Spinal cord (tissue), 10 donors: Measurements from ENCODE around the gene TEX19. TPM values are rescaled to one million over a fixed set of nuclear protein-coding genes. Genes with fewer than 3 reads are reported as not detected.

Source experiments
- DNase-seq, 6 donors: peaks; one replicate each; pipeline versions ENCODE4 v3.0.0 to v3.0.0-alpha.2; 2013 to 2015; ENCODE audit warnings: low spot score in 6 of 6, low read depth in 4 of 6
- H3K27ac ChIP-seq: one replicate; pipeline ENCODE4 v1.5.1; 2013; ENCODE audit warnings: low read depth, low read length, control low read depth
- H3K27me3 ChIP-seq: one replicate; pipeline ENCODE4 v1.6.1; 2013; ENCODE audit warnings: low read length; ENCODE audit not compliant: control insufficient read depth, insufficient read depth
- H3K36me3 ChIP-seq: one replicate; pipeline ENCODE4 v1.6.1; 2013; ENCODE audit warnings: low read length; ENCODE audit not compliant: control insufficient read depth, insufficient read depth
- H3K4me1 ChIP-seq: one replicate; pipeline ENCODE4 v1.6.1; 2013; ENCODE audit warnings: low read length; ENCODE audit not compliant: control insufficient read depth, insufficient read depth
- H3K4me3 ChIP-seq: one replicate; pipeline ENCODE4 v1.5.1; 2013; ENCODE audit warnings: low read depth, low read length, control low read depth
- H3K9me3 ChIP-seq: one replicate; pipeline ENCODE4 v1.6.1; 2013; ENCODE audit warnings: low read length; ENCODE audit not compliant: control insufficient read depth, insufficient read depth
- WGBS: methylation state at CpG from one replicate; pipeline ENCODE4 v1.1.5; 2013; ENCODE audit warnings: missing lambda C conversion rate; ENCODE audit not compliant: insufficient coverage; 5-methylcytosine and 5-hydroxymethylcytosine counted together
- polyA plus RNA-seq, 2 donors: library from polyadenylated mRNA; unstranded; fragments of 120-200 nt; gene quantifications; one replicate each; pipeline ENCODE4 v1.2.1, GENCODE V29; 2013; ENCODE audit not compliant: insufficient read length in 2 of 2
- total RNA-seq, 2 donors: library from RNA; depleted of rRNA in 1 of 2; stranded (reverse); fragments of 120-200 nt in 1 of 2; fragments of >200 nt in 1 of 2; gene quantifications; one replicate each; pipeline versions ENCODE4 v1.2.3 to v1.2.4, GENCODE V29; 2013 to 2014
- donor health status: healthy.

The TEX19 gene
- total and polyA plus RNA-seq, 4 donors, result not detected

GRCh38 chr17:82316651-82317393 is 42.2 kb upstream of the TEX19 start:
- Histone ChIP-seq H3K9me3 (no peaks in the 10 kb centered on the region), H3K4me1 (peaks cover 15% of the 10 kb centered on the region), H3K27me3 (peaks cover 9% of the 10 kb centered on the region), H3K4me3 (no peak overlapping the region), H3K36me3 (no peaks in the 10 kb centered on the region), H3K27ac (no peak overlapping the region)
- WGBS, result 79% methylated on average over 29 of the region's 29 CpGs
- DNase-seq, result no peak

- 73% methylated on average over 23 of the region's 26 CpGs for WGBS
- no peak within 1 kb of the TSS for H3K27ac ChIP-seq
- peaks cover 15% of the 10 kb centered on the region for H3K4me1 ChIP-seq
- H3K36me3 ChIP-seq, result no peaks in the 10 kb centered on the region
- DNase-seq, result no peak
- no peaks in the 10 kb centered on the region for H3K9me3 ChIP-seq
- H3K27me3 ChIP-seq, result peaks cover 9% of the 10 kb centered on the region
- H3K4me3 ChIP-seq, result no peak within 1 kb of the TSS
Observed at GRCh38 chr17:82317394-82318168, 41.5 kb upstream of the TEX19 start, which contains the start of gene CD7. Gene CD7, minus strand, starts transcription at chr17:82317608. Its CDS starts 113 bp downstream, at chr17:82317495.

GRCh38 chr17:82318169-82318498 is 40.9 kb upstream of the TEX19 start:
- H3K27me3 ChIP-seq, result peaks cover 9% of the 10 kb centered on the region
- H3K4me3 ChIP-seq, result no peak overlapping the region
- H3K36me3 ChIP-seq, result no peaks in the 10 kb centered on the region
- no peak overlapping the region for H3K27ac ChIP-seq
- no peak for DNase-seq
- 98% methylated on average over 20 of the region's 20 CpGs for WGBS
- no peaks in the 10 kb centered on the region for H3K9me3 ChIP-seq
- H3K4me1 ChIP-seq, result peaks cover 15% of the 10 kb centered on the region

GRCh38 chr17:82318772-82319606 is 40.1 kb upstream of the TEX19 start:
- no peak for DNase-seq
- Histone ChIP-seq H3K4me1 (peaks cover 15% of the 10 kb centered on the region), H3K27ac (no peak overlapping the region), H3K27me3 (peaks cover 9% of the 10 kb centered on the region), H3K36me3 (no peaks in the 10 kb centered on the region), H3K4me3 (no peak overlapping the region), H3K9me3 (no peaks in the 10 kb centered on the region)
- WGBS, result 96% methylated on average over 76 of the region's 76 CpGs

- peaks cover 9% of the 10 kb centered on the region for H3K27me3 ChIP-seq
- no peaks in the 10 kb centered on the region for H3K36me3 ChIP-seq
- no peak overlapping the region for H3K27ac ChIP-seq
- peaks cover 15% of the 10 kb centered on the region for H3K4me1 ChIP-seq
- no peak overlapping the region for H3K4me3 ChIP-seq
- no peak for DNase-seq
- WGBS, result 96% methylated on average over 35 of the region's 35 CpGs
- H3K9me3 ChIP-seq, result no peaks in the 10 kb centered on the region
Observed at GRCh38 chr17:82319619-82320062, 39.4 kb upstream of the TEX19 start.

GRCh38 chr17:82320140-82320840 is 38.8 kb upstream of the TEX19 start:
- H3K36me3 ChIP-seq, result no peaks in the 10 kb centered on the region
- H3K4me1 ChIP-seq, result peaks cover 14% of the 10 kb centered on the region
- H3K27ac ChIP-seq, result no peak overlapping the region
- H3K9me3 ChIP-seq, result no peaks in the 10 kb centered on the region
- DNase-seq, result no peak
- H3K4me3 ChIP-seq, result no peak overlapping the region
- H3K27me3 ChIP-seq, result peaks cover 9% of the 10 kb centered on the region
- 84% methylated on average over 22 of the region's 26 CpGs for WGBS

DNA sequence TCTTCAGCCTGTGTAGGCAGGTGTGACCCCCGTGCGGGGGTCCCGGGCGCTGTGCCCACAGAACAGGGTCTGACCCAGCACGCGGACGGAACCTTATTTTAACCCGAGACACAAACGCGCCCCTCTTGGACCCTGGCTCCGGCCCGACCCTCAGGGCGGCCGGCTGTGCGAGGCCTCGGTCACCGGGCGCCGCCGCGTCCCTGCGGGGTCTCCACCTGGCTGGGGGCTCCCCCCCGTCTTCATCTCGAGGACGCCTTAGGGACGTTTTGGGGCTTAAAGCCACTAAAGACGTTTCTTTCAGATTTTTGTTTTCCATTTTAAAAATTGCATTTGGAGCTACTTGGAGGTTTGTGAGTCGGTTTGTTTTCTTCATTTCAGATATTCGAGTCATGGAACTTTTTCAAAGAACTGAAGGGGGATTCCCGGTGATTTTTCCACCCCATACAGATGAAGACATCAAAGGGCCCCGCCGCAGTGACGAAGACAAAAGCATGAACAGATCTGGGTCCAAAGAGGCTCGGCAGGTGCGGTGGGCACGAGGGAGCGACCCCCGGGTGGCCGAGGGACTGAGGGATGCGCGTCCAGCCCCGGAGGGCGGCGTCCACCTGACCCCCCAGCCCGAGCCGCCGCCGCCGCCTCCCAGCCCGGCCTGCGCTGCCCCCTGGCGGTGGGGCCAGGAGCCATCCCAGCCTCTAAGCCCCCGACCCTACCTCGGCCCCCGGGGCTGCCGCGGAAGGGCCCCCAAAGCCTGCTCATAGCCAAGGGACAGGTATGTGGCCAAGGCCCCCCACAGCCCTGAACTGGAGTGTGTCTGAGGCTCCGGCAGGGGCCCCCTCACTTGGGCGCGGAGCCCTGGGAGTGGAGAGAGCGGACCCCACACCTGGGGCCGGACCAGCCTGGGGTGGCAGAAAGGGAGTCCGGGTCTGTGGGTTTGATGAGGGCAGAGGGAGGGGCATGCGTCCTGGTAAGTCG is 37.8 kb upstream of the TEX19 start:
- no peak overlapping the region for H3K27ac ChIP-seq
- peaks cover 5% of the 10 kb centered on the region for H3K4me1 ChIP-seq
- H3K27me3 ChIP-seq, result peaks cover 3% of the 10 kb centered on the region
- H3K4me3 ChIP-seq, result no peak overlapping the region
- H3K36me3 ChIP-seq, result no peaks in the 10 kb centered on the region
- 44% methylated on average over 60 of the region's 65 CpGs for WGBS
- DNase-seq, result no peak
- no peaks in the 10 kb centered on the region for H3K9me3 ChIP-seq

DNA sequence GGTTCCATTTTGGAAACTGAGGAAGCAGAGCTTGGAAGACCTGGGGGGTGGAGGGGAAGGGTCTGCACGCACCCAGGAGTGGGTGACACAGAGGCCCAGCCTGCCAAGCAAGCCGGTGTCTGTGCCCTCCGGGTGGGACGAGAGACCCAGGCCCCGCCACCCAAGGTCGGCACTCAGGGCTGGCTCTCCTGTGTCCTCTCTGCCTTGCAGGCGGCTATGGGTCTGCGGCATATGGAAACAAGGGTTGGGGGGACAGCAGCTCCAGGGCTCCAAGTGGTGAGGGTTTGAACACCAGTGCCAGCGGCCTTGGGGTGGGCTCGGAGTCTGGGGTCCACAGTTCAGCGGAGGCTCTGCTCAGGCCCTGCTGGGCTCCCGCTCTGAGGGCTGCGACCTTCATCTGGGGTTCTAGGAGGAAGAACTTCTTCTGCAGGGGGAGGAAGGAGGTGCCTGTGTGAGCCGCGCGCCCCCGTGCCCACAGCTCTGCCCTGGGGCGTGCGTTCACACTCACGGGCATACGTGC is 37.0 kb upstream of the TEX19 start:
- DNase-seq, result no peak
- peaks cover 3% of the 10 kb centered on the region for H3K27me3 ChIP-seq
- H3K27ac ChIP-seq, result no peak overlapping the region
- 86% methylated on average over 11 of the region's 21 CpGs for WGBS
- H3K4me3 ChIP-seq, result no peak overlapping the region
- no peaks in the 10 kb centered on the region for H3K36me3 ChIP-seq
- peaks cover 5% of the 10 kb centered on the region for H3K4me1 ChIP-seq
- no peaks in the 10 kb centered on the region for H3K9me3 ChIP-seq
